ENCODE results near the gene KRTAP9-3.
"Not testable (repeated sequence)": the region's sequence is repeated elsewhere in the genome, so short reads cannot be mapped to it uniquely, and the experiment has no call there.

DNA sequence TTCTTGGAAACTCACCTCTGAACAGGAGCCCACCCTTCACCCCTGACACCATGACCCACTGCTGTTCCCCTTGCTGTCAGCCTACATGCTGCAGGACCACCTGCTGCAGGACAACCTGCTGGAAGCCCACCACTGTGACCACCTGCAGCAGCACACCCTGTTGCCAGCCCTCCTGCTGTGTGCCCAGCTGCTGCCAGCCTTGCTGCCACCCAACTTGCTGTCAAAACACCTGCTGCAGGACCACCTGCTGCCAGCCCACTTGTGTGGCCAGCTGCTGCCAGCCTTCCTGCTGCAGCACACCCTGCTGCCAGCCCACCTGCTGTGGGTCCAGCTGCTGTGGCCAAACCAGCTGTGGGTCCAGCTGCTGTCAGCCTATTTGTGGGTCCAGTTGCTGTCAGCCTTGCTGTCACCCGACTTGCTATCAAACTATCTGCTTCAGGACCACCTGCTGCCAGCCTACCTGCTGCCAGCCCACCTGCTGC lies 42.4 kb upstream of the KRTAP9-3 start, which contains the start of gene KRTAP9-1:
- TF ChIP-seq, protein P1, sequence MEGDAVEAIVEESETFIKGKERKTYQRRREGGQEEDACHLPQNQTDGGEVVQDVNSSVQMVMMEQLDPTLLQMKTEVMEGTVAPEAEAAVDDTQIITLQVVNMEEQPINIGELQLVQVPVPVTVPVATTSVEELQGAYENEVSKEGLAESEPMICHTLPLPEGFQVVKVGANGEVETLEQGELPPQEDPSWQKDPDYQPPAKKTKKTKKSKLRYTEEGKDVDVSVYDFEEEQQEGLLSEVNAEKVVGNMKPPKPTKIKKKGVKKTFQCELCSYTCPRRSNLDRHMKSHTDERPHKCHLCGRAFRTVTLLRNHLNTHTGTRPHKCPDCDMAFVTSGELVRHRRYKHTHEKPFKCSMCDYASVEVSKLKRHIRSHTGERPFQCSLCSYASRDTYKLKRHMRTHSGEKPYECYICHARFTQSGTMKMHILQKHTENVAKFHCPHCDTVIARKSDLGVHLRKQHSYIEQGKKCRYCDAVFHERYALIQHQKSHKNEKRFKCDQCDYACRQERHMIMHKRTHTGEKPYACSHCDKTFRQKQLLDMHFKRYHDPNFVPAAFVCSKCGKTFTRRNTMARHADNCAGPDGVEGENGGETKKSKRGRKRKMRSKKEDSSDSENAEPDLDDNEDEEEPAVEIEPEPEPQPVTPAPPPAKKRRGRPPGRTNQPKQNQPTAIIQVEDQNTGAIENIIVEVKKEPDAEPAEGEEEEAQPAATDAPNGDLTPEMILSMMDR (IDR thresholded peaks at IDR 0.05) = not testable (repeated sequence)
- not testable (repeated sequence) for TF ChIP-seq EZH2 (IDR thresholded peaks at IDR 0.05; ENCODE audit: borderline replicate concordance, insufficient read depth, low read depth, low read length, poor library complexity, severe bottlenecking)
